HEK293T (cell line): ENCODE results near the gene C1orf116.
"Not testable (repeated sequence)": the region's sequence is repeated elsewhere in the genome, so short reads cannot be mapped to it uniquely, and the experiment has no call there.

Experiments
- ELF4 ChIP-seq: fragments of 450-650 bp; IDR thresholded peaks from 2 replicates; pipeline ENCODE4 v1.6.1; 2017; ENCODE audit warnings: antibody characterized with exemption
- FOXA1 ChIP-seq: fragments of 450-650 bp; IDR thresholded peaks from 2 replicates; pipeline ENCODE4 v1.6.1; 2016; ENCODE audit warnings: mild to moderate bottlenecking
- FOXK2 ChIP-seq: fragments of 450-650 bp; IDR thresholded peaks from 2 replicates; pipeline ENCODE4 v1.6.1; 2016; ENCODE audit warnings: mild to moderate bottlenecking
- FOXM1 ChIP-seq: fragments of 450-650 bp; IDR thresholded peaks from 2 replicates; pipeline ENCODE4 v1.6.1; 2017; ENCODE audit warnings: mild to moderate bottlenecking, borderline replicate concordance
- L3MBTL2 ChIP-seq: fragments of 450-650 bp; conservative IDR thresholded peaks from 2 replicates; pipeline ENCODE4 v1.6.1; 2016; ENCODE audit warnings: mild to moderate bottlenecking
- SP1 ChIP-seq: fragments of 450-650 bp; IDR thresholded peaks from 2 replicates; pipeline ENCODE4 v1.6.1; 2017
- TARDBP ChIP-seq: fragments of 450-650 bp; IDR thresholded peaks from 2 replicates; pipeline ENCODE4 v1.6.1; 2016

DNA sequence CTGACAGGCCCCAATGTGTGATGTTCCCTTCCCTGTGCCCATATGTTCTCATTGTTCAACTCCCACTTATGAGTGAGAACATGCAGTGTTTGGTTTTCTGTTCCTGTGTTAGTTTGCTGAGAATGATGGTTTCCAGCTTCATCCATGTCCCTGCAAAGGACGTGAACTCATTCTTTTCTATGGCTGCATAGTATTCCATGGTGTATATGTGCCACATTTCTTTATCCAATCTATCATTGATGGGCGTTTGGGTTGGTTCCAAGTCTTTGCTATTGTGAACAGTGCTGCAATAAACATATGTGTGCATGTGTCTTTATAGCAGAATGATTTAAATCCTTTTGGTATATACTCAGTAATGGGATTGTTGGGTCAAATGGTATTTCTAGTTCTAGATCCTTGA, 8.8 kb upstream of the C1orf116 start:
- TF ChIP-seq L3MBTL2, FOXM1, ELF4, TARDBP, SP1, FOXA1, FOXK2: not testable (repeated sequence)
